ENCODE data around the gene GLIPR2.
"Not testable (repeated sequence)": the region's sequence is repeated elsewhere in the genome, so short reads cannot be mapped to it uniquely, and the experiment has no call there.

Gene GLIPR2

GRCh38 chr9:36162211-36162738 lies 25.7 kb downstream of the GLIPR2 start:
- FAIRE-seq: no peak
- DNase-seq (ENCODE audit: insufficient read length, low spot score): no peak

GRCh38 chr9:36163049-36163785 lies 26.7 kb downstream of the GLIPR2 start:
- no peak for DNase-seq (ENCODE audit: insufficient read length, low spot score)
- FAIRE-seq: no peak

GRCh38 chr9:36163786-36164170 lies 27.2 kb downstream of the GLIPR2 start:
- DNase-seq (ENCODE audit: insufficient read length, low spot score) (no peak), FAIRE-seq (no peak)

- DNase-seq (ENCODE audit: insufficient read length, low spot score) (no peak), FAIRE-seq (no peak)
Observed at GRCh38 chr9:36164372-36164771, 27.8 kb downstream of the GLIPR2 start.

- FAIRE-seq (no peak), DNase-seq (ENCODE audit: insufficient read length, low spot score) (no peak)
Observed at GRCh38 chr9:36164989-36165388, 28.5 kb downstream of the GLIPR2 start.

- FAIRE-seq (no peak), DNase-seq (ENCODE audit: insufficient read length, low spot score) (no peak)
Observed at GRCh38 chr9:36165826-36166167, 29.3 kb downstream of the GLIPR2 start.

GRCh38 chr9:36166168-36166927 lies 29.8 kb downstream of the GLIPR2 start:
- peak; percentile 64 for FAIRE-seq
- DNase-seq (ENCODE audit: insufficient read length, low spot score): peak; percentile 82

GRCh38 chr9:36169166-36169565 lies 32.6 kb downstream of the GLIPR2 start, which contains the start of gene CCIN:
Gene CCIN (plus strand): TSS chr9:36169388. CDS start chr9:36169503, 115 bp downstream.
- no peak for DNase-seq (ENCODE audit: insufficient read length, low spot score)
- FAIRE-seq: no peak

- FAIRE-seq (no peak), DNase-seq (ENCODE audit: insufficient read length, low spot score) (no peak)
Observed at GRCh38 chr9:36169708-36170107, 33.2 kb downstream of the GLIPR2 start.

- DNase-seq (ENCODE audit: insufficient read length, low spot score) (no peak), FAIRE-seq (no peak)
Observed at GRCh38 chr9:36170531-36170930, 34.0 kb downstream of the GLIPR2 start.

GRCh38 chr9:36173861-36174260 lies 37.3 kb downstream of the GLIPR2 start:
- FAIRE-seq: no peak
- DNase-seq (ENCODE audit: insufficient read length, low spot score): no peak

- no peak for DNase-seq (ENCODE audit: insufficient read length, low spot score)
- no peak for FAIRE-seq
Observed at GRCh38 chr9:36174271-36174670, 37.7 kb downstream of the GLIPR2 start.

- FAIRE-seq (no peak), DNase-seq (ENCODE audit: insufficient read length, low spot score) (no peak)
Observed at GRCh38 chr9:36174731-36175130, 38.2 kb downstream of the GLIPR2 start.

- not testable (repeated sequence) for DNase-seq (ENCODE audit: insufficient read length, low spot score); FAIRE-seq
Observed at GRCh38 chr9:36175209-36175608, 38.7 kb downstream of the GLIPR2 start.

GRCh38 chr9:36176496-36176895 lies 40.0 kb downstream of the GLIPR2 start:
- DNase-seq (ENCODE audit: insufficient read length, low spot score); FAIRE-seq: not testable (repeated sequence)

- DNase-seq (ENCODE audit: insufficient read length, low spot score) (no peak), FAIRE-seq (no peak)
Observed at GRCh38 chr9:36177571-36177970, 41.0 kb downstream of the GLIPR2 start.

GRCh38 chr9:36180243-36180642 lies 43.7 kb downstream of the GLIPR2 start:
- DNase-seq (ENCODE audit: insufficient read length, low spot score); FAIRE-seq: not testable (repeated sequence)

- no peak for FAIRE-seq
- DNase-seq (ENCODE audit: insufficient read length, low spot score): no peak
Observed at GRCh38 chr9:36187414-36187813, 50.9 kb downstream of the GLIPR2 start.

- FAIRE-seq (no peak), DNase-seq (ENCODE audit: insufficient read length, low spot score) (no peak)
Observed at GRCh38 chr9:36188212-36188611, 51.7 kb downstream of the GLIPR2 start.

- FAIRE-seq: no peak
- DNase-seq (ENCODE audit: insufficient read length, low spot score): no peak
Observed at GRCh38 chr9:36189976-36190375, 53.4 kb downstream of the GLIPR2 start.

GRCh38 chr9:36190388-36191289 lies 54.1 kb downstream of the GLIPR2 start, which contains the start of gene CLTA:
Gene CLTA (plus strand): TSS chr9:36190921. CDS start chr9:36191057, 136 bp downstream.
- DNase-seq (ENCODE audit: insufficient read length, low spot score) (peak; percentile 97), FAIRE-seq (peak; percentile 97)
